Measurements from ENCODE around the gene ZBTB37.

DNA sequence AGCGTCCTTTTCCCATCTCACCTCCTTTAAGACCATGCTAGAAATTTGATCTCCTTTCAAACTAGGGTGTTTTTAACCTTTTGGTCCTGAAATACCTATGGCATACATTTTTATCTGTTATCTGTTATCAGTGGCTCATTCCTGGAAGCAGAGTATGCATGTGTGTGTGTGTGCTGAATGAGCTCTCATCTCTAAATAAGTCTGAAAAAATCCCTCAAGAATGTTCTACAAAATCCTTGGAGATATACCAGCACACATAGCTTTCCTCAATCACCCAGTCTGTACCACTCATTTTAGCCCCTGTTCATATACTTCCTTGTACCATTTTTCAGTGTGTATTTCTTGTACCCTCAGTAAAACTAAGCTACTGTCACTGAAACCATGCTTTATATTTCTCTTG, 49.7 kb upstream of the ZBTB37 start:
- TF ChIP-seq, protein P1, sequence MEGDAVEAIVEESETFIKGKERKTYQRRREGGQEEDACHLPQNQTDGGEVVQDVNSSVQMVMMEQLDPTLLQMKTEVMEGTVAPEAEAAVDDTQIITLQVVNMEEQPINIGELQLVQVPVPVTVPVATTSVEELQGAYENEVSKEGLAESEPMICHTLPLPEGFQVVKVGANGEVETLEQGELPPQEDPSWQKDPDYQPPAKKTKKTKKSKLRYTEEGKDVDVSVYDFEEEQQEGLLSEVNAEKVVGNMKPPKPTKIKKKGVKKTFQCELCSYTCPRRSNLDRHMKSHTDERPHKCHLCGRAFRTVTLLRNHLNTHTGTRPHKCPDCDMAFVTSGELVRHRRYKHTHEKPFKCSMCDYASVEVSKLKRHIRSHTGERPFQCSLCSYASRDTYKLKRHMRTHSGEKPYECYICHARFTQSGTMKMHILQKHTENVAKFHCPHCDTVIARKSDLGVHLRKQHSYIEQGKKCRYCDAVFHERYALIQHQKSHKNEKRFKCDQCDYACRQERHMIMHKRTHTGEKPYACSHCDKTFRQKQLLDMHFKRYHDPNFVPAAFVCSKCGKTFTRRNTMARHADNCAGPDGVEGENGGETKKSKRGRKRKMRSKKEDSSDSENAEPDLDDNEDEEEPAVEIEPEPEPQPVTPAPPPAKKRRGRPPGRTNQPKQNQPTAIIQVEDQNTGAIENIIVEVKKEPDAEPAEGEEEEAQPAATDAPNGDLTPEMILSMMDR (IDR thresholded peaks at IDR 0.05), result no peak
- TF ChIP-seq POLR2A (IDR thresholded peaks at IDR 0.05), result no peak

Data from testis (tissue), 2 donors.